Progenitor cell of endocrine pancreas (in vitro differentiated cells): ENCODE measurements around the gene ATP6V1G3. TPM values are rescaled to one million over a fixed set of nuclear protein-coding genes. Genes with fewer than 3 reads are reported as not detected.

ENCODE experiments used
- DNase-seq: peaks from one replicate; pipeline ENCODE4 v3.0.0; 2021; ENCODE audit warnings: low spot score; ENCODE audit not compliant: unreplicated experiment
- H3K27ac Mint-ChIP-seq: 2 replicates; pipeline ENCODE4 v1.8.0; 2021; ENCODE audit warnings: mild to moderate bottlenecking, moderate library complexity, mixed read lengths
- H3K27me3 Mint-ChIP-seq: 2 replicates; pipeline ENCODE4 v1.8.0; 2021; ENCODE audit warnings: mixed read lengths
- H3K36me3 Mint-ChIP-seq: 2 replicates; pipeline ENCODE4 v1.8.0; 2022; ENCODE audit warnings: mixed read lengths; ENCODE audit not compliant: insufficient read depth
- H3K4me1 Mint-ChIP-seq: 2 replicates; pipeline ENCODE4 v1.8.0; 2021; ENCODE audit warnings: low read depth, mixed read lengths
- H3K4me3 Mint-ChIP-seq: 2 replicates; pipeline ENCODE4 v1.8.0; 2021; ENCODE audit warnings: low read depth, mild to moderate bottlenecking, moderate library complexity, mixed read lengths
- H3K9me3 Mint-ChIP-seq: 2 replicates; pipeline ENCODE4 v1.8.0; 2021; ENCODE audit warnings: low read depth, mixed read lengths
- total RNA-seq: library from RNA; stranded (reverse); gene quantifications from 2 replicates; pipeline ENCODE4 v1.2.1, GENCODE V29; 2021
- TF ChIP-seq, protein P1 (sequence below): fragments of 200-600 bp; sonication (generic); IDR thresholded peaks from one replicate; pipeline ENCODE4 v1.5.0; 2021; ENCODE audit warnings: antibody characterized with exemption, mild to moderate bottlenecking; ENCODE audit not compliant: unreplicated experiment

ATP6V1G3 gene
- total RNA-seq, 1 donor from 2014 or later = not detected

DNA sequence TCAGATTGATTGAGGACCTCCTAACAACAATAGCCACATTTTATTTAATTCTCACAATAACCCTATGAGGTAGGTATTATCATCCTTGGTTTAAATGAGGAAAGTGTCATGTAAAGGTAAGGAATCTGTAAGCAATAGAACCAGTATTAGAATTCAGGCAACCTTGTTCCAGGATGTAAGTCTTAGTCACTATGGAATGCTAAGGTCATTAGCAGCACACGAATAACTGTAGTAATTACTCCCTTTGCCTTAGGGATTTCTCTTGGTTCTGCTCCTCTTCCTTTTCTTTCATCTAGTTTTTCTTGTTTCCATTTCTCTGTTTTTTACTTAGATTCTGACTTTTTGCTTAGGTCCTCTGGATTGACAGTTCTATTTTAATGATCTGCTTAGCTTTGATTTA is 23.1 kb upstream of the ATP6V1G3 start:
- H3K27ac Mint-ChIP-seq = no peak overlapping the region
- H3K36me3 Mint-ChIP-seq = no peaks in the 10 kb centered on the region
- no peak for DNase-seq
- H3K4me1 Mint-ChIP-seq = no peaks in the 10 kb centered on the region
- no peak overlapping the region for H3K4me3 Mint-ChIP-seq
- TF ChIP-seq, protein P1, sequence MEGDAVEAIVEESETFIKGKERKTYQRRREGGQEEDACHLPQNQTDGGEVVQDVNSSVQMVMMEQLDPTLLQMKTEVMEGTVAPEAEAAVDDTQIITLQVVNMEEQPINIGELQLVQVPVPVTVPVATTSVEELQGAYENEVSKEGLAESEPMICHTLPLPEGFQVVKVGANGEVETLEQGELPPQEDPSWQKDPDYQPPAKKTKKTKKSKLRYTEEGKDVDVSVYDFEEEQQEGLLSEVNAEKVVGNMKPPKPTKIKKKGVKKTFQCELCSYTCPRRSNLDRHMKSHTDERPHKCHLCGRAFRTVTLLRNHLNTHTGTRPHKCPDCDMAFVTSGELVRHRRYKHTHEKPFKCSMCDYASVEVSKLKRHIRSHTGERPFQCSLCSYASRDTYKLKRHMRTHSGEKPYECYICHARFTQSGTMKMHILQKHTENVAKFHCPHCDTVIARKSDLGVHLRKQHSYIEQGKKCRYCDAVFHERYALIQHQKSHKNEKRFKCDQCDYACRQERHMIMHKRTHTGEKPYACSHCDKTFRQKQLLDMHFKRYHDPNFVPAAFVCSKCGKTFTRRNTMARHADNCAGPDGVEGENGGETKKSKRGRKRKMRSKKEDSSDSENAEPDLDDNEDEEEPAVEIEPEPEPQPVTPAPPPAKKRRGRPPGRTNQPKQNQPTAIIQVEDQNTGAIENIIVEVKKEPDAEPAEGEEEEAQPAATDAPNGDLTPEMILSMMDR = no peak
- H3K27me3 Mint-ChIP-seq = no peaks in the 10 kb centered on the region
- H3K9me3 Mint-ChIP-seq = no peaks in the 10 kb centered on the region

DNA sequence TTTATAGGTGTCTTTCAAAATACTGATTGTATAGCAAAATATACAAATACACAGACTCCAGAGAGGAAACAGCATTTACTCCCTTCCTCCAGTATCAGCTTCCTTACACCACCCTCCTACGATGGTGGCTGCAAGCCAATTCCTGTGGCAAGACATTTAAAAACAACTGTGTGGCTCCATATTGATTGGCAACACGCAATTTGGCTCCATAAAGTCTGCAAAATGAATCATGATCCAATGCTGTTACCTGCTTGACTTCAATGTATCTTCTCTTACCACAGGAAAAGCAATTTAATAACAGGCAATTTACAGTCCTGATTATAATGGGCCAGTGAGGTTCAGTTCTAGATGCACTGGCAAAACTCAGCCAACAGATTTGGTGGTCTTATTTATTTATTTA is 19.7 kb upstream of the ATP6V1G3 start:
- H3K27me3 Mint-ChIP-seq = no peaks in the 10 kb centered on the region
- TF ChIP-seq, protein P1 = no peak
- H3K36me3 Mint-ChIP-seq = no peaks in the 10 kb centered on the region
- H3K27ac Mint-ChIP-seq = no peak overlapping the region
- no peak overlapping the region for H3K4me3 Mint-ChIP-seq
- H3K4me1 Mint-ChIP-seq = no peaks in the 10 kb centered on the region
- DNase-seq = no peak
- H3K9me3 Mint-ChIP-seq = no peaks in the 10 kb centered on the region

DNA sequence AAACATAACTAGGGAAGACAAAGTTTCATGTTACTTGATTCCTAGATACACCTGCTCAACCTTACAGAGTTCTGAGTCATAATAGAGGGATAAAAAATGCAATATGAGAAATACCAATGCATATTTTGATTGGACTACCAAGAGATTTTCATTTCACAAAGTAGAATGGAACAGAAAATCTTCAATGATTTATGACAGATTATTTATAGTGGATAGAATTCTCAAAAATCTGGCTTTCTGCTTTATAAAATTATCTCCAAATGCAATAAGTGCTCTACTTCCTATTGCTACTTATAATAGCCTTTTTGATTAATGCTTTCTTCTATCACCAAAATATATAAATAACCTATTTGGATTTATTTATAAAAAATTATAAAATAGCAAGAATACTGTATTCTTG is 18.9 kb upstream of the ATP6V1G3 start:
- H3K4me1 Mint-ChIP-seq = no peaks in the 10 kb centered on the region
- no peak overlapping the region for H3K27ac Mint-ChIP-seq
- TF ChIP-seq, protein P1 = no peak
- H3K4me3 Mint-ChIP-seq = no peak overlapping the region
- no peaks in the 10 kb centered on the region for H3K36me3 Mint-ChIP-seq
- no peak for DNase-seq
- no peaks in the 10 kb centered on the region for H3K27me3 Mint-ChIP-seq
- no peaks in the 10 kb centered on the region for H3K9me3 Mint-ChIP-seq

DNA sequence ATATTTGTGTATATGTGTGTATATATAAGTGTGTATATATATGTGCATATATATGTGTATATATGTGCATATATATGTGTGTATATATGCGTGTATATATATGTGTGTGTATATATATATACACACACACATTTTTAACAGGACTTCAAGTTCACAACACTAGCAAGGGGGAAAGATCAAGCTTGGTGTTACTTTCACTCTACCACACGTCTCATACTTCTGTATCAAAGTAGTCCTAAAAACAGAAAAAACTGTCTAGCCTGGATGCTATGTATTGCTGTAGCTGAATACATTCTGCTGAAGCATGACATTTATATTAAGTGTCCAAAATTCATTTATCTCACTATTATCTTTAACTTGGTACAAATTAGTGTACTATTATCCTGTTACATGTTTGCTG is 17.9 kb upstream of the ATP6V1G3 start:
- Mint-ChIP-seq H3K36me3 (no peaks in the 10 kb centered on the region), H3K27me3 (no peaks in the 10 kb centered on the region), H3K9me3 (no peaks in the 10 kb centered on the region), H3K4me1 (no peaks in the 10 kb centered on the region), H3K27ac (no peak overlapping the region), H3K4me3 (no peak overlapping the region)
- TF ChIP-seq, protein P1 = no peak
- DNase-seq = no peak

DNA sequence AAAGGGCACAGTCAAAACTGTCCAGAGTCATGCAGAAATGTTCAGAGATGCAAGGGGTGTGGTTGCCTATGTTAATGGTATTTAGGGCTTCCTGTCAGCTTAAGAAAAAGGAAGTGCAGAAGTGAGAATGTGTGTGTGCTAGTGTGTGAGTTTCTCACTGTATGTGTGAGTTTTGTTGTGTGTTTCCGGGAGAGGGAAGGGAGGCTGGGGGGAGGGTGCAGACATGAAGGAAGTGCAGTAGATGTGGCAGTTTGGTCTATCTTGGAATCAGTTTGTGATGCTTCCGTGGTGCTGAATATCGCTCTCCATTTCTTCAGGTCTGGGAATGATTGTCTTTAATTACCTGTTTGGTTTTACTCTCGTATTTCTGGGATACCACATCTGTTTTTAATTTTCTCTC is 16.5 kb upstream of the ATP6V1G3 start:
- no peak overlapping the region for H3K27ac Mint-ChIP-seq
- H3K4me3 Mint-ChIP-seq = no peak overlapping the region
- DNase-seq = no peak
- no peaks in the 10 kb centered on the region for H3K27me3 Mint-ChIP-seq
- TF ChIP-seq, protein P1 = no peak
- H3K36me3 Mint-ChIP-seq = no peaks in the 10 kb centered on the region
- H3K9me3 Mint-ChIP-seq = no peaks in the 10 kb centered on the region
- no peaks in the 10 kb centered on the region for H3K4me1 Mint-ChIP-seq
